ENCODE data around the gene PPCDC.

DNA sequence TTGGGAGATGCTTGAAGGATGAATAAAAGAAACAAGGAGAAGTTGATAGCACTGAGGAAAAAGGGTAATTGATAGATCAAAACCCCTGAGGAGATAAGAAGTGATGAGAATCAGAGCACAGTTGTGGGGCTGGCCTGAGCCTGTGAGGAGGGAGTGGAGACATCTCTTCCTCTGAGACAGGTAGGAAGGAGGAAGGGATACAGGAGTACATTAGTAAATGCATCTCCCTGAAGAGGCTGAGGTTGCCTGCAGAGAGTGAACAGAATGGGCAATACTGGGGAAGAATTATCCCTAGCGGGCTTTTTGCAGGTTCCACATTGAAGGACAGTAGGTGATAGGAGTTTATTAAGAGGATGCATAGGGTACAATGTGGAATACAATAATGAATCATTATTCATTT is 45.3 kb upstream of the PPCDC start:
- TF ChIP-seq, protein P1, sequence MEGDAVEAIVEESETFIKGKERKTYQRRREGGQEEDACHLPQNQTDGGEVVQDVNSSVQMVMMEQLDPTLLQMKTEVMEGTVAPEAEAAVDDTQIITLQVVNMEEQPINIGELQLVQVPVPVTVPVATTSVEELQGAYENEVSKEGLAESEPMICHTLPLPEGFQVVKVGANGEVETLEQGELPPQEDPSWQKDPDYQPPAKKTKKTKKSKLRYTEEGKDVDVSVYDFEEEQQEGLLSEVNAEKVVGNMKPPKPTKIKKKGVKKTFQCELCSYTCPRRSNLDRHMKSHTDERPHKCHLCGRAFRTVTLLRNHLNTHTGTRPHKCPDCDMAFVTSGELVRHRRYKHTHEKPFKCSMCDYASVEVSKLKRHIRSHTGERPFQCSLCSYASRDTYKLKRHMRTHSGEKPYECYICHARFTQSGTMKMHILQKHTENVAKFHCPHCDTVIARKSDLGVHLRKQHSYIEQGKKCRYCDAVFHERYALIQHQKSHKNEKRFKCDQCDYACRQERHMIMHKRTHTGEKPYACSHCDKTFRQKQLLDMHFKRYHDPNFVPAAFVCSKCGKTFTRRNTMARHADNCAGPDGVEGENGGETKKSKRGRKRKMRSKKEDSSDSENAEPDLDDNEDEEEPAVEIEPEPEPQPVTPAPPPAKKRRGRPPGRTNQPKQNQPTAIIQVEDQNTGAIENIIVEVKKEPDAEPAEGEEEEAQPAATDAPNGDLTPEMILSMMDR (IDR thresholded peaks at IDR 0.05): no peak
- no peak for TF ChIP-seq POLR2A (IDR thresholded peaks at IDR 0.05)

Data from esophagus squamous epithelium (tissue), 4 donors.